IMR-90 (cell line): ENCODE data around the gene SOX30. TPM values are rescaled to one million over a fixed set of nuclear protein-coding genes. Genes with fewer than 3 reads are reported as not detected.
A peak's percentile ranks its signal among the peaks of the same experiment; 100 is the strongest.

Source experiments
- ATAC-seq: fragments of 200-7000 bp; cut with Tn5 transposase; 2 replicates; pipeline ENCODE4 v1.9.1; 2020; ENCODE audit warnings: low read depth, mild to moderate bottlenecking, moderate library complexity
- BruUV-seq: library from RNA; stranded (reverse); fragments of 400-500 nt; replicated peaks from 2 replicates; lab custom pipeline; 2021; lab: Mats Ljungman, UMichigan
- CTCF ChIA-PET: fragments of 300-600 bp; formaldehyde crosslinking; extraction: SDS; loops from one replicate; lab custom pipeline; 2021; ENCODE audit warnings: antibody characterized with exemption; lab: Yijun Ruan, JAX
- POLR2A ChIA-PET: fragments of 300-600 bp; sonication (Branson Sonifier 250); formaldehyde crosslinking; loops from one replicate; lab custom pipeline; 2022; ENCODE audit warnings: antibody characterized with exemption; ENCODE audit not compliant: unreplicated experiment; lab: Charles Lee
- DNase-seq: peaks from one replicate; pipeline ENCODE4 v3.0.0; 2013
- H2AFZ ChIP-seq: replicated peaks from 2 replicates; pipeline ENCODE3; 2013; ENCODE audit warnings: low read length, mild to moderate bottlenecking; ENCODE audit not compliant: poor library complexity
- H2AK5ac ChIP-seq: 2 replicates; pipeline ENCODE4 v1.6.1; 2013; ENCODE audit warnings: low read depth, low read length, inconsistent platforms
- H2AK9ac ChIP-seq: replicated peaks from 2 replicates; pipeline ENCODE3; 2013; ENCODE audit warnings: mild to moderate bottlenecking, low read depth, low read length, moderate library complexity; ENCODE audit not compliant: poor library complexity
- H2BK120ac ChIP-seq: 2 replicates; pipeline ENCODE4 v1.6.1; 2013; ENCODE audit warnings: low read depth, low read length, inconsistent platforms
- H2BK15ac ChIP-seq: 3 replicates; pipeline ENCODE4 v1.6.1; 2013; ENCODE audit warnings: low read depth, low read length, inconsistent platforms
- H2BK20ac ChIP-seq: 2 replicates; pipeline ENCODE4 v1.6.1; 2013; ENCODE audit warnings: low read depth, mild to moderate bottlenecking, inconsistent platforms, low read length, moderate library complexity
- H2BK5ac ChIP-seq: 2 replicates; pipeline ENCODE4 v1.6.1; 2013; ENCODE audit warnings: mild to moderate bottlenecking, low read depth, low read length, inconsistent platforms; ENCODE audit not compliant: poor library complexity, severe bottlenecking
- H3K14ac ChIP-seq: replicated peaks from 2 replicates; pipeline ENCODE4 v1.6.1; 2013; ENCODE audit warnings: low read depth, low read length, inconsistent platforms
- H3K18ac ChIP-seq: 2 replicates; pipeline ENCODE4 v1.6.1; 2013; ENCODE audit warnings: low read depth, low read length, control low read depth
- H3K23ac ChIP-seq: 2 replicates; pipeline ENCODE4 v1.6.1; 2013; ENCODE audit warnings: low read depth, low read length, inconsistent platforms
- H3K27ac ChIP-seq: 2 replicates; pipeline ENCODE4 v1.5.1; 2013; ENCODE audit warnings: mild to moderate bottlenecking, control low read depth, low read length; ENCODE audit not compliant: insufficient read depth
- H3K27me3 ChIP-seq: 2 replicates; pipeline ENCODE4 v1.6.1; 2013; ENCODE audit warnings: low read length; ENCODE audit not compliant: control insufficient read depth, insufficient read depth
- H3K36me3 ChIP-seq: 2 replicates; pipeline ENCODE4 v1.6.1; 2013; ENCODE audit warnings: low read length, mixed read lengths; ENCODE audit not compliant: control insufficient read depth, insufficient read depth
- H3K4ac ChIP-seq: 2 replicates; pipeline ENCODE4 v1.6.1; 2013; ENCODE audit warnings: low read depth, low read length, inconsistent platforms
- H3K4me1 ChIP-seq: 2 replicates; pipeline ENCODE4 v1.6.1; 2013; ENCODE audit warnings: low read length, mixed read lengths; ENCODE audit not compliant: control insufficient read depth, insufficient read depth
- H3K4me2 ChIP-seq: 2 replicates; pipeline ENCODE4 v1.6.1; 2013; ENCODE audit warnings: low read depth, mild to moderate bottlenecking, control low read depth, low read length, moderate library complexity
- H3K4me3 ChIP-seq: 2 replicates; pipeline ENCODE4 v1.5.1; 2013; ENCODE audit warnings: low read depth, mild to moderate bottlenecking, control low read depth, low read length, moderate library complexity; ENCODE audit not compliant: insufficient read depth
- H3K56ac ChIP-seq: 2 replicates; pipeline ENCODE4 v1.6.1; 2013; ENCODE audit warnings: low read length, inconsistent platforms; ENCODE audit not compliant: insufficient read depth; ENCODE audit errors: extremely low read depth
- H3K79me1 ChIP-seq, 2 experiments: 2 replicates each; pipeline ENCODE4 v1.6.1; 2013; ENCODE audit warnings: low read length in 2 of 2, inconsistent platforms in 1 of 2, low read depth in 1 of 2
- H3K9ac ChIP-seq: 2 replicates; pipeline ENCODE4 v1.6.1; 2013; ENCODE audit warnings: low read depth, low read length, control low read depth
- H3K9me1 ChIP-seq: 2 replicates; pipeline ENCODE4 v1.6.1; 2013; ENCODE audit warnings: low read length, inconsistent platforms; ENCODE audit not compliant: insufficient read depth
- H3K9me3 ChIP-seq: 2 replicates; pipeline ENCODE4 v1.6.1; 2013; ENCODE audit warnings: low read length; ENCODE audit not compliant: control insufficient read depth, insufficient read depth
- H4K20me1 ChIP-seq: 2 replicates; pipeline ENCODE4 v1.6.1; 2013; ENCODE audit warnings: low read length, inconsistent platforms; ENCODE audit not compliant: insufficient read depth
- H4K5ac ChIP-seq: 2 replicates; pipeline ENCODE4 v1.6.1; 2013; ENCODE audit warnings: mild to moderate bottlenecking, low read depth, low read length, control low read depth
- H4K8ac ChIP-seq, 2 experiments: 2 replicates each; pipeline ENCODE4 v1.6.1; 2013; ENCODE audit warnings: low read depth in 2 of 2, low read length in 2 of 2, control low read depth in 1 of 2, inconsistent platforms in 1 of 2
- H4K91ac ChIP-seq: 2 replicates; pipeline ENCODE4 v1.6.1; 2013; ENCODE audit warnings: low read depth, low read length, inconsistent platforms; ENCODE audit not compliant: insufficient read depth
- MXI1 ChIP-seq: IDR thresholded peaks from 2 replicates; pipeline ENCODE4 v1.6.1; 2012; ENCODE audit warnings: low read depth, mild to moderate bottlenecking, low read length, moderate library complexity, borderline replicate concordance
- NFE2L2 ChIP-seq: fragments of 150-350 bp; IDR thresholded peaks from 2 replicates; pipeline ENCODE4 v1.6.1; 2016; ENCODE audit warnings: low read depth, mild to moderate bottlenecking, low read length
- WGBS, 2 experiments: methylation state at CpG; one replicate each; pipeline versions ENCODE4 v1.1.5 to v1.1.7; 2013; ENCODE audit warnings: missing lambda C conversion rate in 2 of 2; ENCODE audit not compliant: insufficient read length in 1 of 2; ENCODE audit errors: extremely low coverage in 2 of 2; 5-methylcytosine and 5-hydroxymethylcytosine counted together
- dilution Hi-C: fragments of 300-500 bp; cut with HindIII; formaldehyde crosslinking; loops from one replicate; pipeline ENCODE4 v1.14.3; 2018; ENCODE audit warnings: low sequenced_read_pairs; ENCODE audit not compliant: unreplicated experiment
- in situ Hi-C: fragments of 300-500 bp; cut with MboI; formaldehyde crosslinking; loops from 3 replicates; pipeline ENCODE4 v1.14.3; 2019; ENCODE audit warnings: low sequenced_read_pairs, inconsistent platforms, mixed read lengths
- intact Hi-C: fragments of 100-400 bp; cut with micrococcal nuclease; formaldehyde crosslinking; loops from 2 replicates; pipeline ENCODE4 v1.10.0; 2022
- polyA plus RNA-seq, 3 experiments: library from polyadenylated mRNA; depleted of rRNA; stranded (reverse); fragments of >200 nt; gene quantifications; 2 replicates each; pipeline ENCODE4 v1.2.3, GENCODE V29; 2012; ENCODE audit warnings: low replicate concordance in 1 of 3
- total RNA-seq: library from RNA; depleted of rRNA; stranded (reverse); fragments of >200 nt; gene quantifications from 2 replicates; pipeline ENCODE4 v1.2.3, GENCODE V29; 2012

SOX30 gene
- total and polyA plus RNA-seq, 2 of the 4 experiments (the other 2 are of a cell fraction), result not detected

- H3K56ac ChIP-seq, result no peak overlapping the region
- no peak overlapping the region for H2BK15ac ChIP-seq
- H2BK20ac ChIP-seq, result no peak overlapping the region
- ATAC-seq (no peak), DNase-seq (no peak)
- ChIA-PET POLR2A (no interaction called here), CTCF (interaction anchor here (0.9 kb wide), 1 partner anchor 11 kb away, joined by 3 read pairs; no protein-coding TSS in a partner anchor)
- TF ChIP-seq NFE2L2 (peak; percentile 59), MXI1 (no peak)
- H3K79me1 ChIP-seq, result no peaks in the 10 kb centered on the region
- H2AK9ac ChIP-seq, result no peak overlapping the region
- BruUV-seq, result no TSS peak
- intact Hi-C loops (no loop called here), dilution Hi-C loops (no loop called here), in situ Hi-C loops (no loop called here)
- H3K27ac ChIP-seq, result no peak overlapping the region
- H3K27me3 ChIP-seq, result no peaks in the 10 kb centered on the region
- H4K5ac ChIP-seq, result no peak overlapping the region
- no peak overlapping the region for H3K18ac ChIP-seq
- peaks cover 4% of the 10 kb centered on the region for H3K4me1 ChIP-seq
- no CpG with 5 or more reads among the region's 2 CpGs for WGBS, 2 experiments
- no peak overlapping the region for H3K4me2 ChIP-seq
- no peaks in the 10 kb centered on the region for H3K9me3 ChIP-seq
- H3K9me1 ChIP-seq, result peaks cover 13% of the 10 kb centered on the region; the same call in 1 of the 2 replicates
- H3K14ac ChIP-seq, result no peak overlapping the region
- no peaks in the 10 kb centered on the region for H3K36me3 ChIP-seq
- no peak overlapping the region for H3K9ac ChIP-seq
- H2AFZ ChIP-seq, result no peak overlapping the region
- no peak overlapping the region for H3K23ac ChIP-seq
- no peak overlapping the region for H2BK120ac ChIP-seq
- H3K4ac ChIP-seq, result no peak overlapping the region
- no peak overlapping the region for H3K4me3 ChIP-seq
- no peak overlapping the region for H4K91ac ChIP-seq
- no peak overlapping the region for H2BK5ac ChIP-seq
- no peak overlapping the region for H4K8ac ChIP-seq
- no peaks in the 10 kb centered on the region for H4K20me1 ChIP-seq
- no peak overlapping the region for H2AK5ac ChIP-seq
Measured at GRCh38 chr5:157598350-157598936, 53.8 kb downstream of the SOX30 start.
